Neural crest cell (in vitro differentiated cells): ENCODE measurements around the gene MRPS15. TPM values are rescaled to one million over a fixed set of nuclear protein-coding genes. Genes with fewer than 3 reads are reported as not detected.
"Not testable (repeated sequence)": the region's sequence is repeated elsewhere in the genome, so short reads cannot be mapped to it uniquely, and the experiment has no call there.

Experiments used
- DNase-seq: peaks from one replicate; pipeline ENCODE4 v3.0.0; 2021; ENCODE audit warnings: low read depth, mixed read lengths, low spot score
- H3K27ac Mint-ChIP-seq: one replicate; pipeline ENCODE4 v1.8.0; 2021; ENCODE audit warnings: mild to moderate bottlenecking, mixed read lengths; ENCODE audit not compliant: unreplicated experiment
- H3K27me3 Mint-ChIP-seq: 2 replicates; pipeline ENCODE4 v1.8.0; 2021; ENCODE audit warnings: low read depth, mild to moderate bottlenecking, mixed read lengths
- H3K36me3 Mint-ChIP-seq: 2 replicates; pipeline ENCODE4 v1.8.0; 2021; ENCODE audit warnings: low read depth, mild to moderate bottlenecking, mixed read lengths
- H3K4me1 Mint-ChIP-seq: 2 replicates; pipeline ENCODE4 v1.8.0; 2021; ENCODE audit warnings: mixed read lengths
- H3K4me3 Mint-ChIP-seq: one replicate; pipeline ENCODE4 v1.8.0; 2021; ENCODE audit warnings: mild to moderate bottlenecking, mixed read lengths
- H3K9me3 Mint-ChIP-seq: 2 replicates; pipeline ENCODE4 v1.8.0; 2021; ENCODE audit warnings: mixed read lengths
- CTCF ChIP-seq: fragments of 200-600 bp; sonication (generic); conservative IDR thresholded peaks from 2 replicates; pipeline ENCODE4 v1.5.0; 2021; ENCODE audit warnings: antibody characterized with exemption, mild to moderate bottlenecking
- total RNA-seq: library from RNA; stranded (reverse); gene quantifications from 2 replicates; pipeline ENCODE4 v1.2.1, GENCODE V29; 2021

The MRPS15 gene
- total RNA-seq, 1 donor from 2014 or later: 89.8 TPM

GRCh38 chr1:36508257-36508656, 44.1 kb upstream of the MRPS15 start:
- H3K27ac Mint-ChIP-seq: no peak overlapping the region
- no peaks in the 10 kb centered on the region for H3K4me1 Mint-ChIP-seq
- H3K36me3 Mint-ChIP-seq: no peaks in the 10 kb centered on the region
- no peak for TF ChIP-seq CTCF
- no peaks in the 10 kb centered on the region for H3K9me3 Mint-ChIP-seq
- peaks cover 13% of the 10 kb centered on the region for H3K27me3 Mint-ChIP-seq
- H3K4me3 Mint-ChIP-seq: no peak overlapping the region
- DNase-seq: no peak

GRCh38 chr1:36506276-36506920, 42.2 kb upstream of the MRPS15 start:
- Mint-ChIP-seq H3K4me3 (no peak overlapping the region), H3K36me3 (no peaks in the 10 kb centered on the region), H3K4me1 (no peaks in the 10 kb centered on the region), H3K27me3 (peaks cover 25% of the 10 kb centered on the region), H3K27ac (no peak overlapping the region), H3K9me3 (no peaks in the 10 kb centered on the region)
- TF ChIP-seq CTCF: no peak
- DNase-seq: no peak

- H3K4me3 Mint-ChIP-seq: no peak overlapping the region
- H3K27me3 Mint-ChIP-seq: peaks cover 29% of the 10 kb centered on the region
- no peak overlapping the region for H3K27ac Mint-ChIP-seq
- no peak for DNase-seq
- H3K9me3 Mint-ChIP-seq: no peaks in the 10 kb centered on the region
- no peaks in the 10 kb centered on the region for H3K4me1 Mint-ChIP-seq
- TF ChIP-seq CTCF: no peak
- no peaks in the 10 kb centered on the region for H3K36me3 Mint-ChIP-seq
These were observed 39.5 kb upstream of the MRPS15 start for GRCh38 chr1:36503733-36504132.

GRCh38 chr1:36503159-36503558, 39.0 kb upstream of the MRPS15 start:
- H3K9me3 Mint-ChIP-seq: no peaks in the 10 kb centered on the region
- no peak for TF ChIP-seq CTCF
- no peak overlapping the region for H3K4me3 Mint-ChIP-seq
- H3K27me3 Mint-ChIP-seq: peaks cover 31% of the 10 kb centered on the region
- H3K27ac Mint-ChIP-seq: no peak overlapping the region
- no peaks in the 10 kb centered on the region for H3K4me1 Mint-ChIP-seq
- no peaks in the 10 kb centered on the region for H3K36me3 Mint-ChIP-seq
- no peak for DNase-seq

- Mint-ChIP-seq H3K9me3 (no peaks in the 10 kb centered on the region), H3K36me3 (no peaks in the 10 kb centered on the region)
These were observed 38.4 kb upstream of the MRPS15 start for GRCh38 chr1:36502616-36503015.

GRCh38 chr1:36501911-36502310, 37.7 kb upstream of the MRPS15 start:
- H3K27me3 Mint-ChIP-seq: peaks cover 43% of the 10 kb centered on the region
- not testable (repeated sequence) for H3K27ac Mint-ChIP-seq, H3K9me3 Mint-ChIP-seq, H3K4me3 Mint-ChIP-seq, H3K36me3 Mint-ChIP-seq, H3K4me1 Mint-ChIP-seq, DNase-seq

More at GRCh38 chr1:36502616-36503015, 38.4 kb upstream of the MRPS15 start:
- DNase-seq: no peak
- Mint-ChIP-seq H3K27me3 (peaks cover 36% of the 10 kb centered on the region), H3K4me3 (no peak overlapping the region), H3K27ac (no peak overlapping the region), H3K4me1 (no peaks in the 10 kb centered on the region)
- TF ChIP-seq CTCF: no peak
